ENCODE measurements around the gene CLCA4. TPM values are rescaled to one million over a fixed set of nuclear protein-coding genes. Genes with fewer than 3 reads are reported as not detected.

The CLCA4 gene
- total and polyA plus RNA-seq, 9 of the 15 experiments (the other 6 are each of a cell fraction or from before 2014, with no cell fraction given): not detected

GRCh38 chr1:86517336-86517735 is 29.5 kb upstream of the CLCA4 start:
- H3K9me1 ChIP-seq (ENCODE audit: control insufficient read depth, insufficient read depth, low read length): no peaks in the 10 kb centered on the region
- POLR2A ChIA-PET: no interaction called here
- CTCF ChIA-PET (ENCODE audit: low intra/inter-chr PET ratio): no interaction called here
- no peaks in the 10 kb centered on the region for H3K36me3 ChIP-seq (ENCODE audit: control insufficient read depth, insufficient read depth, low read length)
- no peak overlapping the region for H2AFZ ChIP-seq (ENCODE audit: low read depth, low read length)
- no peaks in the 10 kb centered on the region for H3K9me3 ChIP-seq (replicated peaks; ENCODE audit: control insufficient read depth, insufficient read depth, low read depth, low read length)
- no peak for DNase-seq (ENCODE audit: extremely low read depth in 1 of 4, low spot score in 3 of 4)
- BruUV-seq (replicated peaks): no TSS peak
- WGBS (ENCODE audit: insufficient coverage, low coverage, missing lambda C conversion rate): 0% methylated on average over 1 of the region's 1 CpG
- no peaks in the 10 kb centered on the region for H3K27me3 ChIP-seq (ENCODE audit: control insufficient read depth in 2 of 2, insufficient read depth in 2 of 2, low read length in 2 of 2)
- H3K4me2 ChIP-seq (ENCODE audit: insufficient read depth, low read length): no peak overlapping the region
- no peak overlapping the region for H3K27ac ChIP-seq (ENCODE audit: extremely low read depth, low read depth, low read length)
- intact Hi-C loops (cut with micrococcal nuclease): no loop called here
- H3K4me1 ChIP-seq (replicated peaks in 1 of 2; ENCODE audit: control insufficient read depth in 2 of 2, insufficient read depth in 2 of 2, low read length in 2 of 2): no peaks in the 10 kb centered on the region
- no peaks in the 10 kb centered on the region for H3K79me2 ChIP-seq (ENCODE audit: control insufficient read depth, insufficient read depth, low read length)
- in situ Hi-C loops (cut with MboI): no loop called here
- H3K9ac ChIP-seq (ENCODE audit: insufficient read depth in 1 of 2, low read depth in 2 of 2, low read length in 2 of 2): no peak overlapping the region
- TF ChIP-seq USF1 (CRISPR knock-in tag; IDR thresholded peaks at IDR 0.05) (no peak), ZNF512 (tag; IDR thresholded peaks at IDR 0.05) (no peak), MEF2D (tag; conservative IDR thresholded peaks at IDR 0.05; ENCODE audit: low read depth) (no peak), IRF9 (tag; IDR thresholded peaks at IDR 0.05) (no peak), CBX8 (IDR thresholded peaks at IDR 0.05; ENCODE audit: borderline replicate concordance, extremely low read depth, low read depth, low read length, poor library complexity, severe bottlenecking) (no peak), ZNF449 (CRISPR knock-in tag; IDR thresholded peaks at IDR 0.05) (no peak), CBFA2T3 (IDR thresholded peaks at IDR 0.05) (no peak), MEIS2 (IDR thresholded peaks at IDR 0.05; ENCODE audit: partially characterized antibody) (no peak), ZNF347 (CRISPR knock-in tag; IDR thresholded peaks at IDR 0.05; ENCODE audit: low read depth) (no peak), DDX20 (tag; IDR thresholded peaks at IDR 0.05; ENCODE audit: low read depth) (no peak), ZNF584 (CRISPR knock-in tag; IDR thresholded peaks at IDR 0.05; ENCODE audit: low read depth) (no peak), FOXM1 (IDR thresholded peaks at IDR 0.05; ENCODE audit: low read depth) (no peak), FOXM1 (CRISPR knock-in tag; IDR thresholded peaks at IDR 0.05; ENCODE audit: low read depth) (no peak), CBFB (CRISPR knock-in tag; IDR thresholded peaks at IDR 0.05) (no peak), MTA3 (IDR thresholded peaks at IDR 0.05; ENCODE audit: borderline replicate concordance) (no peak)
- no peak overlapping the region for H3K4me3 ChIP-seq
- no peak for FAIRE-seq
- ATAC-seq: no peak
- H4K20me1 ChIP-seq (replicated peaks; ENCODE audit: control insufficient read depth, insufficient read depth, low read length): no peaks in the 10 kb centered on the region

Measured in K562 (cell line).